Neural progenitor cell (in vitro differentiated cells): ENCODE data around the gene GOLT1B.

Experiments
- CTCF ChIP-seq: fragments of 200-600 bp; sonication (generic); IDR thresholded peaks from 2 replicates; pipeline ENCODE4 v1.5.1; 2017; ENCODE audit warnings: antibody characterized with exemption, mild to moderate bottlenecking
- EZH2 ChIP-seq: fragments of 200-600 bp; sonication (generic); IDR thresholded peaks from 2 replicates; pipeline ENCODE4 v1.6.1; 2017; ENCODE audit warnings: antibody characterized with exemption, mild to moderate bottlenecking, moderate library complexity
- EZH2phosphoT487 ChIP-seq: fragments of 200-600 bp; sonication (generic); IDR thresholded peaks from 2 replicates; pipeline ENCODE4 v1.6.1; 2017; ENCODE audit warnings: antibody characterized with exemption

GRCh38 chr12:21558100-21558679 is 56.6 kb downstream of the GOLT1B start:
- TF ChIP-seq EZH2phosphoT487 (no peak), CTCF (no peak), EZH2 (no peak)
